Measurements from ENCODE around the gene PTPN14. TPM values are rescaled to one million over a fixed set of nuclear protein-coding genes. Genes with fewer than 3 reads are reported as not detected.

Gene PTPN14
- total RNA-seq, 1 experiment from 2014 or later: 243 TPM

GRCh38 chr1:214570442-214570841, 19.0 kb upstream of the PTPN14 start:
- BruUV-seq (replicated peaks): no TSS peak
- CTCF ChIA-PET: interaction anchor here (0.6 to 15.0 kb wide), 6 partner anchors 13 to 453 kb away, joined by 3 to 291 read pairs (median 4); partner anchors contain the start of gene PTPN14
- no peak for TF ChIP-seq CTCF (IDR thresholded peaks at IDR 0.05; ENCODE audit: unreplicated experiment)
- Mint-ChIP-seq H3K27me3 (ENCODE audit: insufficient read depth, unreplicated experiment) (no peaks in the 10 kb centered on the region), H3K9me3 (ENCODE audit: unreplicated experiment) (no peaks in the 10 kb centered on the region), H3K4me3 (ENCODE audit: unreplicated experiment) (no peak overlapping the region), H3K27ac (ENCODE audit: low read depth, unreplicated experiment) (peak overlapping the region; percentile 36), H3K36me3 (ENCODE audit: insufficient read depth, unreplicated experiment) (peaks cover 10% of the 10 kb centered on the region), H3K4me1 (ENCODE audit: insufficient read depth, unreplicated experiment) (peaks cover 80% of the 10 kb centered on the region)
- intact Hi-C loops (cut with micrococcal nuclease): no loop called here
- POLR2A ChIA-PET: interaction anchor here (0.7 to 31.1 kb wide), 9 partner anchors 5 to 148 kb away, joined by 3 to 2189 read pairs (median 69); partner anchors contain the start of gene PTPN14
- peak; percentile 72 for DNase-seq (ENCODE audit: unreplicated experiment)

- Mint-ChIP-seq H3K4me1 (ENCODE audit: insufficient read depth, unreplicated experiment) (peaks cover 80% of the 10 kb centered on the region), H3K4me3 (ENCODE audit: unreplicated experiment) (peak overlapping the region; percentile 12), H3K9me3 (ENCODE audit: unreplicated experiment) (no peaks in the 10 kb centered on the region), H3K36me3 (ENCODE audit: insufficient read depth, unreplicated experiment) (peaks cover 10% of the 10 kb centered on the region), H3K27ac (ENCODE audit: low read depth, unreplicated experiment) (peak overlapping the region; percentile 36), H3K27me3 (ENCODE audit: insufficient read depth, unreplicated experiment) (no peaks in the 10 kb centered on the region)
- ChIA-PET POLR2A (interaction anchor here (0.6 to 31.1 kb wide), 10 partner anchors 6 to 232 kb away, joined by 3 to 2189 read pairs (median 38); partner anchors contain the start of gene PTPN14), CTCF (interaction anchor here (0.6 to 15.0 kb wide), 8 partner anchors 14 to 1939 kb away, joined by 3 to 291 read pairs (median 4); partner anchors contain the start of gene PTPN14)
- DNase-seq (ENCODE audit: unreplicated experiment): peak; percentile 66
- intact Hi-C loops (cut with micrococcal nuclease): no loop called here
- no TSS peak for BruUV-seq (replicated peaks)
- no peak for TF ChIP-seq CTCF (IDR thresholded peaks at IDR 0.05; ENCODE audit: unreplicated experiment)
Observed at GRCh38 chr1:214569357-214570004, 18.1 kb upstream of the PTPN14 start.

- intact Hi-C loops (cut with micrococcal nuclease): no loop called here
- no peaks in the 10 kb centered on the region for H3K27me3 Mint-ChIP-seq (ENCODE audit: insufficient read depth, unreplicated experiment)
- BruUV-seq (replicated peaks): no TSS peak
- peaks cover 68% of the 10 kb centered on the region for H3K4me1 Mint-ChIP-seq (ENCODE audit: insufficient read depth, unreplicated experiment)
- no peaks in the 10 kb centered on the region for H3K9me3 Mint-ChIP-seq (ENCODE audit: unreplicated experiment)
- peak overlapping the region; percentile 0 for H3K4me3 Mint-ChIP-seq (ENCODE audit: unreplicated experiment)
- CTCF ChIA-PET: interaction anchor here (0.8 to 15.0 kb wide), 10 partner anchors 15 to 307 kb away, joined by 3 to 291 read pairs (median 4); partner anchors contain the start of gene PTPN14
- POLR2A ChIA-PET: interaction anchor here (0.6 to 31.1 kb wide), 11 partner anchors 7 to 166 kb away, joined by 3 to 2189 read pairs (median 6); partner anchors contain the start of gene PTPN14
- no peak for TF ChIP-seq CTCF (IDR thresholded peaks at IDR 0.05; ENCODE audit: unreplicated experiment)
- H3K36me3 Mint-ChIP-seq (ENCODE audit: insufficient read depth, unreplicated experiment): peaks cover 9% of the 10 kb centered on the region
- H3K27ac Mint-ChIP-seq (ENCODE audit: low read depth, unreplicated experiment): peak overlapping the region; percentile 36
- peak; percentile 80 for DNase-seq (ENCODE audit: unreplicated experiment)
Observed at GRCh38 chr1:214568328-214568727, 16.9 kb upstream of the PTPN14 start.

- no peak for DNase-seq (ENCODE audit: unreplicated experiment)
- H3K27ac Mint-ChIP-seq (ENCODE audit: low read depth, unreplicated experiment): peak overlapping the region; percentile 36
- BruUV-seq (replicated peaks): no TSS peak
- ChIA-PET POLR2A (interaction anchor here (0.6 to 31.1 kb wide), 13 partner anchors 7 to 181 kb away, joined by 3 to 2189 read pairs (median 6); partner anchors contain the start of gene PTPN14), CTCF (interaction anchor here (0.5 to 15.0 kb wide), 9 partner anchors 16 to 306 kb away, joined by 3 to 291 read pairs (median 3); partner anchors contain the start of gene PTPN14)
- intact Hi-C loops (cut with micrococcal nuclease): no loop called here
- H3K27me3 Mint-ChIP-seq (ENCODE audit: insufficient read depth, unreplicated experiment): no peaks in the 10 kb centered on the region
- H3K4me3 Mint-ChIP-seq (ENCODE audit: unreplicated experiment): no peak overlapping the region
- H3K9me3 Mint-ChIP-seq (ENCODE audit: unreplicated experiment): no peaks in the 10 kb centered on the region
- H3K4me1 Mint-ChIP-seq (ENCODE audit: insufficient read depth, unreplicated experiment): peaks cover 60% of the 10 kb centered on the region
- TF ChIP-seq CTCF (IDR thresholded peaks at IDR 0.05; ENCODE audit: unreplicated experiment): no peak
- H3K36me3 Mint-ChIP-seq (ENCODE audit: insufficient read depth, unreplicated experiment): peaks cover under 1% of the 10 kb centered on the region
Observed at GRCh38 chr1:214567481-214567980, 16.1 kb upstream of the PTPN14 start.

All from MCF 10A (cell line).